ENCODE data around the gene C12orf56.
"Not testable (repeated sequence)": the region's sequence is repeated elsewhere in the genome, so short reads cannot be mapped to it uniquely, and the experiment has no call there.

C12orf56 gene

GRCh38 chr12:64385468-64385867, 5.1 kb downstream of the C12orf56 start:
- peak; percentile 16 to 28 for DNase-seq

DNA sequence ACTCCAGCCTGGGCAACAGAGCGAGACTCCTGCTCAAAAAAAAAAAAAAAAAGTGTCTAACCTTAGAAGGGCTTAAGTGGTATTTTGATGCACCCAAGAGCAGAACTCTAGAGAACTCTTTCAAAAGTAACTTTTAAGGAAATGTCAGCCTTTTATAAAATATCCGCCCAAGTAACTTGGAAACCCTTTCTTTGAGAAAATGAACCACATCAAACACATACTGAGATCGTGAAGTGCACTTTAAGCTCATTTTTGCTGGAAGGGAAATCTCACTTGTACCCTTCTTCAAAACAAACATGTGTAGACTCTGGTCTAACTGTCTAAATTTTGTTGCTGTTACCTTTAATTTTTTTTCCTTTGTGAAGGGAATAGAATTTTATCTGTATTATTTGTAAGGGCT, 5.5 kb downstream of the C12orf56 start:
- DNase-seq: no peak

DNA sequence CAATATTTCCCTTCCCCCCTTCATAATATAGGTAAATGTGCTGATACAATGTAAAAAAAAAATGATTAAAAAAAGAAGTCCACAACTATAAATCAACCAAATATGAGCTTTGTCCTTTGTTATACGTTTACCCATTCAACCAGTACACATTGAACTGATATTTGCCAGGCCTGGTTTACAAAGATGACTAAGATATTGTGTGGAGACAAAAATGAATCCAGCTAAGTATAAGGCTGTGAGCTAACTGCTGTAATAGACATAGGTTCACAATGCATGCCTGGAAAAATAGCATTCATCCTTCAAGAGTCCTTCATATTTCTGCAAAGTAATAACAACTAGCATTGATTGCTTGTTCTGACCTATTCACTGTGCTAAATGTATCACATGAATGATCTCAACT, 6.9 kb downstream of the C12orf56 start:
- DNase-seq: no peak

GRCh38 chr12:64362721-64363305, 27.7 kb downstream of the C12orf56 start:
- no peak for DNase-seq

- DNase-seq: not testable (repeated sequence)
Measured at GRCh38 chr12:64361173-64361572, 29.4 kb downstream of the C12orf56 start.

DNA sequence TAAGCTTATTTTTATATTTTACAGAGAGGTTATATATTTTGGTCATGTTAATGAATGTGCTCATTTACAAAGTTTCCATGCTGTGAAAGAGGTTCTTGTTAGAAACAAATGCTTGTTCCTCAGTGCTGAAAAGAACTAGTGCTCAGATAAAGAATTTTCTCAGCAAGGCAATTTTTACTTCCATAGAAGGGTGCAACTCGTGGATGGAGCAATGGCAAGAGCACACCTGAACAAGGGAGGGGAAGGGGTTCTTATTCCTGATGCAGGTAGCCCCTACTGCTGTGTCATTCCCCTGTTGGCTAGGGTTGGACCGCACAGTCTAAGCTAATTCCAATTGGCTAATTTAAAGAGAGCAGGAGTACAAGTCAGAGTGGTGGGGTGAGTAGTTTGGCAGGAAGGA, 34.3 kb downstream of the C12orf56 start:
- DNase-seq: not testable (repeated sequence)

- no peak for DNase-seq
Measured at GRCh38 chr12:64352181-64352580, 38.4 kb downstream of the C12orf56 start.

DNA sequence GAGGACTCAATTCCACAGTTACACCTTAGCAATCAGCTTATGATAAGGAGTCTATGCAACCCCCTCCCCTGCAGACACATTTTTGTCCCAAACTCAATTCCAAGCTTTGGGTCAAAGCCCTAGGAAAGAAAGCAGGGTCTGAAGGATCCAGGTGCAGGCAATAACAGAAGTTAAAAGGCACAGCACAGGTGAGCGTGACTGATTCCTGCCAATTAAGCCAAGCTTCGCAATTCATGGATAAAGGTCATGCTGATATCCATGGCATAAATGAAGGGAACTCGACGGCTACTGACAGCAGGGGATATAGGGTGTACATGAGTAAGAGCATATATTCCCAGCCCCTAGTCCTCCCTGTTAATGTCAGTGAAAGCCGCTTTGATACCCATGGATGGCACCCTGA, 39.3 kb downstream of the C12orf56 start:
- no peak for DNase-seq

GRCh38 chr12:64347630-64348029, 42.9 kb downstream of the C12orf56 start:
- no peak for DNase-seq

GRCh38 chr12:64344631-64345030, 45.9 kb downstream of the C12orf56 start:
- not testable (repeated sequence) for DNase-seq

DNA sequence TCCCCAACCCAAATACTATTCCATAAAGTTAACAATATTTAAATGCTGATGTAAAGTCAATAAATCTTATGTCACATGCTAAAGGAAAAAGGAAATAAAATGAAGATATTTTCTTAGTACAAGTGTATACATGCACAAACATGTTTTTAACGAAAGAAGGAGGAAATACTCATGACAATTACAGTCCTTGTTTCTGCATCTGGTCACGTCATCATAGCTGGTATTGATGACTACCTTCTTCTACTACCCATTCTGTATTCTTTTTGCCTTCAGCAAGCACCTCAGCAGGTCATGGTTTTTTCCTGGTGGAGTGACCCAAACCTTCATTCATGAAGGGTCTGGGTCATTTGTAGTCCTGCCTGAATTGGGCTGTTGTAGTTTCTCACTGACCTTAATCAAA, 50.0 kb downstream of the C12orf56 start:
- DNase-seq: not testable (repeated sequence)

- no peak for DNase-seq
Measured at GRCh38 chr12:64335886-64336466, 54.6 kb downstream of the C12orf56 start.

DNA sequence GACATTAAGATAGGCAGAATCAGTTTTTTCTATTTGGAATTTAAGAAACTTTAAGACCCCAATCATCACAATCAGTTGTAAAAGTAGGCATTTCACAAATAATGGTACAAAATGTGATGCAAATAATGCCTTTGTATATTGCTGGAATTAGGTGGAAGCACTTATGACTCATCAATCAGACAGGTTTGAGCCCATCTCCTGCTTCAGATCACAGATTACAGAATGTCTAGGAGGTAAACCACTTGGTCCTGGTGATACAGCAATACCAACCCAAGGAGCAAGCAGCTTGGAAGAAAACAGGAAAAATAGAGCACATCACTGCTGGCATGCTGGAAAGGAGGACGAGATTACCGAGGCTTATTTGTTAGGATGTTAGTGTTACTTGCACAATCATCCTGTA, 57.6 kb downstream of the C12orf56 start:
- DNase-seq: no peak

- DNase-seq: no peak
Measured at GRCh38 chr12:64332296-64332695, 58.3 kb downstream of the C12orf56 start.

- DNase-seq: not testable (repeated sequence)
Measured at GRCh38 chr12:64329031-64329710, 61.4 kb downstream of the C12orf56 start.

- DNase-seq: no peak
Measured at GRCh38 chr12:64325055-64325454, 65.5 kb downstream of the C12orf56 start.

- DNase-seq: no peak
Measured at GRCh38 chr12:64323476-64324225, 66.9 kb downstream of the C12orf56 start.

- no peak for DNase-seq
Measured at GRCh38 chr12:64323006-64323405, 67.6 kb downstream of the C12orf56 start.

DNA sequence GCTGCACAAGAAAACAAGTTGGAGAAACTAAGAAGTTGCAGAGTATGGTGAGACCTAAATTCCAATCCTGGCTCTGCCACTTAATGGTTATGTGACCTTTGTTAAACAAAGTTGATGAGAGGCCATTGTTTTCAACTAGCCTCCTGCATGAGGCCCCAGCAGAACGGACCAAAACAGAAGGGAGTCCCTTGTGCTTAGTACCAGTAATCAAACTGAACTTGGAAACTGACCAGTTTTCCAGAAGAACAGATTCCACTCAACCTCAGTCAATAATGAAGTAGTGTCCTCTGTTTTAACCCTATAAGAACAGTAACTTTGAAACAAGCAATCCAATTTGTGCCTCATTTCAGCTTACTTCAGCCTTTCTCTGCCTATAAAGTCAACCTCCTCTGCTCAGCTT, 69.9 kb downstream of the C12orf56 start:
- no peak for DNase-seq

- DNase-seq: not testable (repeated sequence)
Measured at GRCh38 chr12:64319540-64320225, 70.9 kb downstream of the C12orf56 start.

- no peak for DNase-seq
Measured at GRCh38 chr12:64318605-64319004, 72.0 kb downstream of the C12orf56 start.

- DNase-seq: no peak
Measured at GRCh38 chr12:64311877-64312276, 78.7 kb downstream of the C12orf56 start.

- DNase-seq: no peak
Measured at GRCh38 chr12:64304571-64304970, 86.0 kb downstream of the C12orf56 start.
